SK-N-SH (cell line): ENCODE results near the gene TRAPPC3. TPM values are rescaled to one million over a fixed set of nuclear protein-coding genes. Genes with fewer than 3 reads are reported as not detected.

Experiments
- CTCF ChIA-PET: fragments of 300-600, 350-600 bp; formaldehyde crosslinking; extraction: SDS; loops from one replicate; lab custom pipeline; 2021; lab: Yijun Ruan, JAX
- POLR2A ChIA-PET: fragments of 350-600 bp; sonication (Branson Sonifier 250); formaldehyde crosslinking; extraction: SDS; loops from one replicate; lab custom pipeline; 2020; ENCODE audit warnings: antibody characterized with exemption, inconsistent platforms; lab: Yijun Ruan, JAX
- DNase-seq: peaks from one replicate; pipeline ENCODE4 v3.0.0; 2012
- H2AFZ ChIP-seq: fragments of 200-600 bp; sonication (generic); 2 replicates; pipeline ENCODE4 v1.8.1; 2016; ENCODE audit warnings: antibody characterized with exemption, mild to moderate bottlenecking, low read depth
- H3F3A ChIP-seq: fragments of 200-600 bp; sonication (generic); replicated peaks from 2 replicates; pipeline ENCODE3; 2016; ENCODE audit warnings: antibody characterized with exemption, mild to moderate bottlenecking; ENCODE audit not compliant: insufficient read depth
- H3K27ac ChIP-seq, 2 experiments: fragments of 200-500 bp in 1 of 2; fragments of 200-600 bp in 1 of 2; sonication (Bioruptor generic) in 1 of 2; sonication (generic), shearing (Covaris generic) in 1 of 2; 2 replicates each; pipeline versions ENCODE4 v1.5.1 to v1.6.1; 2014 to 2016; ENCODE audit warnings: low read depth in 2 of 2, inconsistent platforms in 1 of 2, low read length in 1 of 2, mild to moderate bottlenecking in 1 of 2, mixed read lengths in 1 of 2
- H3K27me3 ChIP-seq: fragments of 200-600 bp; sonication (generic), shearing (Covaris generic); 2 replicates; pipeline ENCODE4 v1.6.1; 2016; ENCODE audit warnings: mixed run types; ENCODE audit not compliant: insufficient read depth
- H3K36me3 ChIP-seq, 2 experiments: fragments of 200-500 bp in 1 of 2; fragments of 200-600 bp in 1 of 2; sonication (Bioruptor generic) in 1 of 2; sonication (generic) in 1 of 2; replicated peaks in 1 of 2; 2 replicates each; pipeline versions ENCODE3 to v1.5.1; 2014 to 2016; ENCODE audit warnings: low read length in 1 of 2, mild to moderate bottlenecking in 1 of 2; ENCODE audit not compliant: insufficient read depth in 2 of 2, control insufficient read depth in 1 of 2
- H3K4me1 ChIP-seq, 2 experiments: fragments of 200-500 bp in 1 of 2; fragments of 200-600 bp in 1 of 2; sonication (Bioruptor generic) in 1 of 2; sonication (generic), shearing (Covaris generic) in 1 of 2; 2 replicates each; pipeline versions ENCODE4 v1.5.1 to v1.6.1; 2014 to 2016; ENCODE audit warnings: low read depth in 1 of 2, low read length in 1 of 2, mixed run types in 1 of 2; ENCODE audit not compliant: insufficient read depth in 2 of 2, control insufficient read depth in 1 of 2
- H3K4me2 ChIP-seq: fragments of 200-600 bp; sonication (generic), shearing (Covaris generic); 2 replicates; pipeline ENCODE4 v1.6.1; 2017; ENCODE audit warnings: mixed run types
- H3K4me3 ChIP-seq, 2 experiments: fragments of 200-500 bp in 1 of 2; fragments of 200-600 bp in 1 of 2; sonication (Bioruptor generic) in 1 of 2; sonication (generic), shearing (Covaris generic) in 1 of 2; 2 replicates each; pipeline versions ENCODE4 v1.5.1 to v1.8.1; 2014 to 2016; ENCODE audit warnings: low read depth in 2 of 2, inconsistent platforms in 1 of 2, low read length in 1 of 2, mild to moderate bottlenecking in 1 of 2, mixed read lengths in 1 of 2, moderate library complexity in 1 of 2
- H3K79me2 ChIP-seq: fragments of 200-600 bp; sonication (generic); 2 replicates; pipeline ENCODE4 v1.8.1; 2017; ENCODE audit warnings: mild to moderate bottlenecking; ENCODE audit not compliant: insufficient read depth
- H3K9ac ChIP-seq: fragments of 200-600 bp; sonication (generic); 2 replicates; pipeline ENCODE4 v1.6.1; 2017; ENCODE audit warnings: mixed run types
- H3K9me2 ChIP-seq: fragments of 200-600 bp; sonication (generic); 2 replicates; pipeline ENCODE4 v1.6.1; 2017; ENCODE audit warnings: mixed run types
- H3K9me3 ChIP-seq: fragments of 200-600 bp; sonication (generic); 2 replicates; pipeline ENCODE4 v1.6.1; 2017; ENCODE audit warnings: mixed run types, mild to moderate bottlenecking, moderate library complexity
- H4K20me1 ChIP-seq: fragments of 200-600 bp; sonication (generic); 2 replicates; pipeline ENCODE4 v1.6.1; 2017; ENCODE audit warnings: mild to moderate bottlenecking, mixed run types; ENCODE audit not compliant: insufficient read depth
- ELF1 ChIP-seq: IDR thresholded peaks from 2 replicates; pipeline ENCODE4 v1.4.0; 2012
- FOSL2 ChIP-seq: IDR thresholded peaks from 2 replicates; pipeline ENCODE4 v1.4.0; 2012; ENCODE audit warnings: low read depth, mild to moderate bottlenecking, moderate library complexity, borderline replicate concordance
- FOXJ3 ChIP-seq: sonication (generic); formaldehyde crosslinking; IDR thresholded peaks from 2 replicates; pipeline ENCODE4 v1.5.1; 2020; ENCODE audit warnings: mild to moderate bottlenecking, missing genetic modification reagents
- FOXM1 ChIP-seq: IDR thresholded peaks from 2 replicates; pipeline ENCODE4 v1.4.0; 2012; ENCODE audit warnings: low read depth, mild to moderate bottlenecking
- GABPA ChIP-seq: IDR thresholded peaks from 2 replicates; pipeline ENCODE4 v1.4.0; 2012; ENCODE audit warnings: low read depth, mild to moderate bottlenecking
- GATA2 ChIP-seq: sonication (generic); formaldehyde crosslinking; IDR thresholded peaks from 2 replicates; pipeline ENCODE4 v1.5.0; 2020; ENCODE audit warnings: mild to moderate bottlenecking, missing genetic modification reagents
- MEF2A ChIP-seq: IDR thresholded peaks from 2 replicates; pipeline ENCODE4 v1.4.0; 2012; ENCODE audit warnings: low read depth, borderline replicate concordance
- MXI1 ChIP-seq: IDR thresholded peaks from 2 replicates; pipeline ENCODE4 v1.6.1; 2012; ENCODE audit warnings: mild to moderate bottlenecking, low read depth, low read length, improper control_type of control experiment
- NRF1 ChIP-seq: IDR thresholded peaks from 2 replicates; pipeline ENCODE4 v1.6.1; 2012; ENCODE audit warnings: low read depth, mild to moderate bottlenecking, low read length
- RAD21 ChIP-seq: IDR thresholded peaks from 2 replicates; pipeline ENCODE4 v1.6.1; 2012; ENCODE audit warnings: mild to moderate bottlenecking, low read length
- RFX5 ChIP-seq: IDR thresholded peaks from 2 replicates; pipeline ENCODE4 v1.6.1; 2012; ENCODE audit warnings: mild to moderate bottlenecking, improper control_type of control experiment, low read length
- SIN3A ChIP-seq: IDR thresholded peaks from 2 replicates; pipeline ENCODE4 v1.6.1; 2012; ENCODE audit warnings: low read depth, mild to moderate bottlenecking, low read length, moderate library complexity, borderline replicate concordance
- SMC3 ChIP-seq: IDR thresholded peaks from 2 replicates; pipeline ENCODE4 v1.6.1; 2012; ENCODE audit warnings: low read depth, low read length, improper control_type of control experiment
- TAF1 ChIP-seq: IDR thresholded peaks from 2 replicates; pipeline ENCODE4 v1.6.1; 2012; ENCODE audit warnings: low read depth, mild to moderate bottlenecking, low read length, moderate library complexity, borderline replicate concordance
- WGBS: methylation state at CpG from one replicate; pipeline ENCODE4 v1.1.6; 2017; ENCODE audit warnings: low lambda C conversion rate; 5-methylcytosine and 5-hydroxymethylcytosine counted together
- polyA plus RNA-seq, 3 experiments: library from polyadenylated mRNA; depleted of rRNA; stranded (reverse); fragments of >200 nt; gene quantifications; 2 replicates each; pipeline ENCODE4 v1.2.3, GENCODE V29; 2012
- TF ChIP-seq, protein P1 (sequence below): IDR thresholded peaks from 2 replicates; pipeline ENCODE4 v1.6.1; 2012; ENCODE audit warnings: mild to moderate bottlenecking, low read depth, low read length, moderate library complexity

Gene TRAPPC3
- polyA plus RNA-seq, 1 of the 3 experiments (the other 2 are of a cell fraction), result 149 TPM

- TF ChIP-seq RAD21 (no peak), GABPA (no peak), TAF1 (no peak), FOXJ3 (CRISPR knock-in tag) (no peak)
These were observed 4.9 kb downstream of the TRAPPC3 start (continued) for GRCh38 chr1:36144413-36144812.

GRCh38 chr1:36143424-36143823 lies 5.9 kb downstream of the TRAPPC3 start:
- H3K4me2 ChIP-seq, result no peak overlapping the region
- H3F3A ChIP-seq, result peaks cover 21% of the 10 kb centered on the region
- over 99% methylated on average over 4 of the region's 4 CpGs for WGBS
- POLR2A ChIA-PET, result no interaction called here
- CTCF ChIA-PET, result interaction anchor here (6.6 to 17.9 kb wide), 2 partner anchors 10 to 39 kb away, joined by 68 to 700 read pairs; partner anchors contain the start of gene ADPRS
- TF ChIP-seq MEF2A, result no peak
- TF ChIP-seq, all 33 proteins: peak for 0
- Histone ChIP-seq H3K9ac (no peak overlapping the region), H4K20me1 (no peaks in the 10 kb centered on the region; the same call in 1 of the 2 replicates), H3K36me3 (peaks cover 10 to 17% of the 10 kb centered on the region in 2 experiments), H3K27ac (no peak overlapping the region), H3K9me3 (no peaks in the 10 kb centered on the region), H3K4me1 (peaks cover 0 to 7% of the 10 kb centered on the region in 2 experiments; a peak in 2 of 4 replicates), H3K27me3 (no peaks in the 10 kb centered on the region), H2AFZ (no peak overlapping the region), H3K79me2 (peaks cover 100% of the 10 kb centered on the region), H3K9me2 (no peaks in the 10 kb centered on the region), H3K4me3 (no peak overlapping the region)
- no peak for DNase-seq

DNA sequence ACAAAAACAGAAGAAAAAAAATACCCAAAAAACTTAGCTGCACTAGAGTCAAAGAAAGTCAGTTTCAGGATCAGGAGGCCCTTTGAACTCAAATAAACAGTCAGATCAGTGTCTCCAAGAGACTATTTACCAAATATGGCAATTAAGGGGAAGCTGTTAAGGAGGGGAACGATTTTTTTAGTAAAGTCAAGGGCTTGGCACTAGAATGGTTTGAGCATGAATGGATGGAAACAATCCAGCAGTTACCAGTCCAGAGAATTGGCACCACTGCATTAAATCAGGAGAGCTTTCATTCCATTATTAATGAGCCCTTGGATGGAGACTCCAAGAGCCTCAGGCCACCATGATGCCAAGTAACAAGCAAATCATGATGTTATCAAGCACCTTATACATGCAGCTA lies 7.2 kb downstream of the TRAPPC3 start:
- Histone ChIP-seq H3K27me3 (no peaks in the 10 kb centered on the region), H3K27ac (no peak overlapping the region), H3K9me2 (no peaks in the 10 kb centered on the region), H4K20me1 (no peaks in the 10 kb centered on the region; the same call in 1 of the 2 replicates)
- TF ChIP-seq ELF1 (no peak), NRF1 (no peak), SMC3 (no peak), FOSL2 (no peak)
- TF ChIP-seq, all 33 proteins: peak for 0
- no peak overlapping the region for H2AFZ ChIP-seq
- no peak overlapping the region for H3K4me2 ChIP-seq
- WGBS, result 55% methylated on average over 1 of the region's 1 CpG
- peaks cover 31% of the 10 kb centered on the region for H3F3A ChIP-seq
- H3K4me1 ChIP-seq, result peaks cover 0 to 14% of the 10 kb centered on the region in 2 experiments; a peak in 2 of 4 replicates
- peaks cover 23 to 28% of the 10 kb centered on the region in 2 experiments for H3K36me3 ChIP-seq
- ChIA-PET CTCF (interaction anchor here (1.8 to 17.9 kb wide), 3 partner anchors 8 to 46 kb away, joined by 6 to 700 read pairs (median 68); partner anchors contain the start of gene ADPRS), POLR2A (no interaction called here)
- no peaks in the 10 kb centered on the region for H3K9me3 ChIP-seq
- DNase-seq, result no peak
- no peak overlapping the region for H3K4me3 ChIP-seq
- no peak overlapping the region for H3K9ac ChIP-seq
- peaks cover 98% of the 10 kb centered on the region for H3K79me2 ChIP-seq

DNA sequence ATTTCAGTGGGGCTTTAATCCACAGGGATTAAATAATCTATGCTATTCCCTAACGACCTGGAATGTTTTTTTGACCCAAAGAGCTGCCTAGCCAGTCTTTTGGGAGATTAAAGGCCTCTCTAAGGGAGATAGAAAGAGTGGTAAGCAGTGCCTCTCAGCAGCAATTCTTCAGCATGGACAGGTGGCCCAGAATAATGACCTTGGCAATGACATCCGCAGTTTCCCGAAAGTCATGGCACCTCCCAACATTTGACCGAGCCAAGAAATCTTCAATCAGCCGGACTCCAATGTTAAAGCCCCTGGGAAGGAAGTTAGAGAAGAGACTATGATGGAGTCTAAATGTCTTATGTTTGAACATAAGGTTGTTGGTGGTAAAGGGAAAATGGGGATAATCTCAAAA lies 9.8 kb downstream of the TRAPPC3 start:
- WGBS, result 88% methylated on average over 5 of the region's 5 CpGs
- CTCF ChIA-PET, result interaction anchor here (1.2 to 17.9 kb wide), 2 partner anchors 10 to 35 kb away, joined by 7 to 700 read pairs; partner anchors contain the start of genes ADPRS and TRAPPC3
- H3K4me1 ChIP-seq, result peaks cover under 1 to 35% of the 10 kb centered on the region in 2 experiments; a peak in 3 of 4 replicates
- H2AFZ ChIP-seq, result no peak overlapping the region
- no peak overlapping the region for H3K4me2 ChIP-seq
- no peak overlapping the region for H3K4me3 ChIP-seq
- POLR2A ChIA-PET, result no interaction called here
- H4K20me1 ChIP-seq, result no peaks in the 10 kb centered on the region; the same call in 1 of the 2 replicates
- H3F3A ChIP-seq, result peaks cover 52% of the 10 kb centered on the region
- H3K79me2 ChIP-seq, result peaks cover 72% of the 10 kb centered on the region
- no peaks in the 10 kb centered on the region for H3K9me3 ChIP-seq
- no peak for TF ChIP-seq RAD21
- no peak for TF ChIP-seq SIN3A
- TF ChIP-seq GATA2, result no peak
- TF ChIP-seq RFX5, result no peak
- TF ChIP-seq ELF1, result no peak
- no peak for TF ChIP-seq GABPA
- no peak for TF ChIP-seq FOXM1
- TF ChIP-seq, protein P1, sequence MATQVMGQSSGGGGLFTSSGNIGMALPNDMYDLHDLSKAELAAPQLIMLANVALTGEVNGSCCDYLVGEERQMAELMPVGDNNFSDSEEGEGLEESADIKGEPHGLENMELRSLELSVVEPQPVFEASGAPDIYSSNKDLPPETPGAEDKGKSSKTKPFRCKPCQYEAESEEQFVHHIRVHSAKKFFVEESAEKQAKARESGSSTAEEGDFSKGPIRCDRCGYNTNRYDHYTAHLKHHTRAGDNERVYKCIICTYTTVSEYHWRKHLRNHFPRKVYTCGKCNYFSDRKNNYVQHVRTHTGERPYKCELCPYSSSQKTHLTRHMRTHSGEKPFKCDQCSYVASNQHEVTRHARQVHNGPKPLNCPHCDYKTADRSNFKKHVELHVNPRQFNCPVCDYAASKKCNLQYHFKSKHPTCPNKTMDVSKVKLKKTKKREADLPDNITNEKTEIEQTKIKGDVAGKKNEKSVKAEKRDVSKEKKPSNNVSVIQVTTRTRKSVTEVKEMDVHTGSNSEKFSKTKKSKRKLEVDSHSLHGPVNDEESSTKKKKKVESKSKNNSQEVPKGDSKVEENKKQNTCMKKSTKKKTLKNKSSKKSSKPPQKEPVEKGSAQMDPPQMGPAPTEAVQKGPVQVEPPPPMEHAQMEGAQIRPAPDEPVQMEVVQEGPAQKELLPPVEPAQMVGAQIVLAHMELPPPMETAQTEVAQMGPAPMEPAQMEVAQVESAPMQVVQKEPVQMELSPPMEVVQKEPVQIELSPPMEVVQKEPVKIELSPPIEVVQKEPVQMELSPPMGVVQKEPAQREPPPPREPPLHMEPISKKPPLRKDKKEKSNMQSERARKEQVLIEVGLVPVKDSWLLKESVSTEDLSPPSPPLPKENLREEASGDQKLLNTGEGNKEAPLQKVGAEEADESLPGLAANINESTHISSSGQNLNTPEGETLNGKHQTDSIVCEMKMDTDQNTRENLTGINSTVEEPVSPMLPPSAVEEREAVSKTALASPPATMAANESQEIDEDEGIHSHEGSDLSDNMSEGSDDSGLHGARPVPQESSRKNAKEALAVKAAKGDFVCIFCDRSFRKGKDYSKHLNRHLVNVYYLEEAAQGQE, result no peak
- TF ChIP-seq TAF1, result no peak
- TF ChIP-seq MXI1, result no peak
- no peak overlapping the region for H3K27ac ChIP-seq
- H3K36me3 ChIP-seq, result peaks cover 23 to 29% of the 10 kb centered on the region in 2 experiments
- H3K9me2 ChIP-seq, result no peaks in the 10 kb centered on the region
- H3K9ac ChIP-seq, result no peak overlapping the region
- no peak for DNase-seq
- no peaks in the 10 kb centered on the region for H3K27me3 ChIP-seq
